Lung (tissue), 12 donors: ENCODE measurements around the gene OGG1. TPM values are rescaled to one million over a fixed set of nuclear protein-coding genes. Genes with fewer than 3 reads are reported as not detected.

Source experiments
- ATAC-seq: fragments of 200-7000 bp; cut with Tn5 transposase; one replicate; pipeline ENCODE4 v1.9.1; 2020; ENCODE audit warnings: moderate number of reproducible peaks; ENCODE audit not compliant: insufficient read depth, low FRiP score
- DNase-seq, 3 donors: peaks; one replicate each; pipeline ENCODE4 v3.0.0-alpha.2; 2013 to 2017
- H3K27ac ChIP-seq, 2 donors: one replicate each; pipeline ENCODE4 v1.5.1; 2013; ENCODE audit warnings: mild to moderate bottlenecking in 2 of 2, moderate library complexity in 2 of 2, control low read depth in 1 of 2, inconsistent platforms in 1 of 2, low read depth in 1 of 2, low read length in 1 of 2
- H3K27me3 ChIP-seq, 3 donors: one replicate each; pipeline ENCODE4 v1.5.1; 2013; ENCODE audit warnings: low read length in 2 of 3; ENCODE audit not compliant: control insufficient read depth in 3 of 3, insufficient read depth in 3 of 3
- H3K36me3 ChIP-seq, 4 donors: one replicate each; pipeline ENCODE4 v1.5.1; 2013; ENCODE audit warnings: low read length in 4 of 4, mild to moderate bottlenecking in 1 of 4, moderate library complexity in 1 of 4; ENCODE audit not compliant: control insufficient read depth in 4 of 4, insufficient read depth in 4 of 4
- H3K4me1 ChIP-seq, 5 donors: one replicate each; pipeline ENCODE4 v1.5.1; 2013; ENCODE audit warnings: low read length in 5 of 5, mild to moderate bottlenecking in 2 of 5, moderate library complexity in 1 of 5; ENCODE audit not compliant: control insufficient read depth in 5 of 5, insufficient read depth in 5 of 5
- H3K4me3 ChIP-seq: one replicate; pipeline ENCODE4 v1.5.1; 2013; ENCODE audit warnings: mild to moderate bottlenecking, control low read depth, moderate library complexity
- H3K9ac ChIP-seq, 2 donors: one replicate each; pipeline ENCODE4 v1.5.1; 2013; ENCODE audit warnings: low read length in 2 of 2, control low read depth in 1 of 2; ENCODE audit not compliant: insufficient read depth in 1 of 2
- H3K9me3 ChIP-seq, 4 donors: one replicate each; pipeline ENCODE4 v1.5.1; 2013; ENCODE audit warnings: low read length in 3 of 4, mild to moderate bottlenecking in 1 of 4, moderate library complexity in 1 of 4; ENCODE audit not compliant: control insufficient read depth in 4 of 4, insufficient read depth in 3 of 4
- WGBS, 2 donors: extraction: QIAGEN DNeasy Blood & Tissue Kit; methylation state at CpG; one replicate each; pipeline ENCODE4 v1.1.7; 2013; 5-methylcytosine and 5-hydroxymethylcytosine counted together
- polyA plus RNA-seq, 2 donors: library from polyadenylated mRNA; stranded (reverse); fragments of 200-250 nt; gene quantifications; one replicate each; pipeline ENCODE4 v1.2.1, GENCODE V29; 2013
- total RNA-seq, 2 donors: library from RNA; depleted of rRNA in 1 of 2; stranded (reverse); fragments of >200 nt in 1 of 2; gene quantifications; one replicate each; pipeline ENCODE4 v1.2.1, GENCODE V29; 2014 to 2021
- TF ChIP-seq, protein P1 (sequence below): IDR thresholded peaks from 2 replicates; pipeline ENCODE4 v1.5.1; 2012; ENCODE audit warnings: mild to moderate bottlenecking; ENCODE audit errors: control extremely low read depth, extremely low read depth
- donor health status: control.
- donor health status: control.
- donor health status: Bipolar disorder and iron deficiency.
- donor health status: healthy.
- donor health status: DM: yes; HTN: yes; CAD: no.

OGG1 gene
- total and polyA plus RNA-seq, 4 donors, result 13.2 to 31.2 (median 23.3) TPM

DNA sequence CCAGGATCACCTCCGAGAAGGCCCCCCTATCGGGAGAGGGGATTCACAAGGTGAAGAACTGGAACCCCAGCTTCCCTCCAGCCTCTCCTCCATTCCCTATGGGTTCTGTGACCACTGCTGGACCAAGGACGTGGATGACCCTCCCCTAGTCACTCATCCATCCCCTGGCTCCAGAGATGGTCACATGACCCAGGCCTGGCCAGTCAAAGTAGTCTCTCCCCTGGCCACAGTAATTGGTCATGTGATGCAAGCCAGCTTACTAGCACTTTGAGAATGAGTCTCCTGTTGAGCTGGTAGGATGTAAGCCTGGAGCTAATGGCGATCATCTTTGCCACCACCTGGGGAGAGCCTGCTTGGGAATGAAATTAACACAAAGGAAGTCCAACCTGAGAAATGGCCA lies 16.1 kb downstream of the OGG1 start:
- TF ChIP-seq, protein P1, sequence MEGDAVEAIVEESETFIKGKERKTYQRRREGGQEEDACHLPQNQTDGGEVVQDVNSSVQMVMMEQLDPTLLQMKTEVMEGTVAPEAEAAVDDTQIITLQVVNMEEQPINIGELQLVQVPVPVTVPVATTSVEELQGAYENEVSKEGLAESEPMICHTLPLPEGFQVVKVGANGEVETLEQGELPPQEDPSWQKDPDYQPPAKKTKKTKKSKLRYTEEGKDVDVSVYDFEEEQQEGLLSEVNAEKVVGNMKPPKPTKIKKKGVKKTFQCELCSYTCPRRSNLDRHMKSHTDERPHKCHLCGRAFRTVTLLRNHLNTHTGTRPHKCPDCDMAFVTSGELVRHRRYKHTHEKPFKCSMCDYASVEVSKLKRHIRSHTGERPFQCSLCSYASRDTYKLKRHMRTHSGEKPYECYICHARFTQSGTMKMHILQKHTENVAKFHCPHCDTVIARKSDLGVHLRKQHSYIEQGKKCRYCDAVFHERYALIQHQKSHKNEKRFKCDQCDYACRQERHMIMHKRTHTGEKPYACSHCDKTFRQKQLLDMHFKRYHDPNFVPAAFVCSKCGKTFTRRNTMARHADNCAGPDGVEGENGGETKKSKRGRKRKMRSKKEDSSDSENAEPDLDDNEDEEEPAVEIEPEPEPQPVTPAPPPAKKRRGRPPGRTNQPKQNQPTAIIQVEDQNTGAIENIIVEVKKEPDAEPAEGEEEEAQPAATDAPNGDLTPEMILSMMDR, result no peak
- ATAC-seq (no peak), DNase-seq (no peak)
- H3K9ac ChIP-seq, result no peak overlapping the region
- WGBS, 2 donors, result 93 to 94% methylated on average over 4 of the region's 4 CpGs
- no peak overlapping the region for H3K27ac ChIP-seq
- H3K4me3 ChIP-seq, result no peak overlapping the region
- H3K9me3 ChIP-seq, result no peaks in the 10 kb centered on the region
- peaks cover 0 to 14% (median 12%) of the 10 kb centered on the region in 4 donors for H3K36me3 ChIP-seq
- H3K27me3 ChIP-seq, result no peaks in the 10 kb centered on the region
- peaks cover 0 to 28% (median 5%) of the 10 kb centered on the region in 5 donors for H3K4me1 ChIP-seq

DNA sequence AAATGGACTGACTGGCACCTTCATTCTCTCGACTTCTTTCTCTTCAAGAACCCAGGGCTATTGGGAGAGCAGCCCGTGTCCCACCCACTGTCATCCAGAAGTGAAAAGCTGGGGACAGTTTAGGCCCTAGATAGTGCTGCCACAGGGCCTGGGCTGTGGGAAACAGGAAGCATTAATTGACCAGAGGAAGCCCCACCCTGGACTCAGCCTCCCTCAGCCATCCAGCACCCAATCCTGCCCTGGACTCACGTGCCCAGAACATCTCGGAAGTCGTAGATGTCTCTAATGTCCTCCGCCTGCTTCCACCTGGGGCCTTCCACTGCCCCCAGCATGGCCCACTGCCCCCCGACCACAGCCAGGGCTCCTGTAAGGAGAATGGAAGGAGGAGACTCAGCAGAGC lies 17.7 kb downstream of the OGG1 start:
- H3K4me1 ChIP-seq, result peaks cover 0 to 31% (median 5%) of the 10 kb centered on the region in 5 donors
- peaks cover 0 to 11% (median 11%) of the 10 kb centered on the region in 4 donors for H3K36me3 ChIP-seq
- no peaks in the 10 kb centered on the region for H3K27me3 ChIP-seq
- WGBS, 2 donors, result 51 to 53% methylated on average over 7 of the region's 7 CpGs
- DNase-seq, result no peak
- no peaks in the 10 kb centered on the region for H3K9me3 ChIP-seq
- no peak overlapping the region for H3K9ac ChIP-seq
- no peak overlapping the region for H3K4me3 ChIP-seq
- H3K27ac ChIP-seq, result peak overlapping the region in 1 of 2 donors; percentile 48
- TF ChIP-seq, protein P1, result no peak
- no peak for ATAC-seq

DNA sequence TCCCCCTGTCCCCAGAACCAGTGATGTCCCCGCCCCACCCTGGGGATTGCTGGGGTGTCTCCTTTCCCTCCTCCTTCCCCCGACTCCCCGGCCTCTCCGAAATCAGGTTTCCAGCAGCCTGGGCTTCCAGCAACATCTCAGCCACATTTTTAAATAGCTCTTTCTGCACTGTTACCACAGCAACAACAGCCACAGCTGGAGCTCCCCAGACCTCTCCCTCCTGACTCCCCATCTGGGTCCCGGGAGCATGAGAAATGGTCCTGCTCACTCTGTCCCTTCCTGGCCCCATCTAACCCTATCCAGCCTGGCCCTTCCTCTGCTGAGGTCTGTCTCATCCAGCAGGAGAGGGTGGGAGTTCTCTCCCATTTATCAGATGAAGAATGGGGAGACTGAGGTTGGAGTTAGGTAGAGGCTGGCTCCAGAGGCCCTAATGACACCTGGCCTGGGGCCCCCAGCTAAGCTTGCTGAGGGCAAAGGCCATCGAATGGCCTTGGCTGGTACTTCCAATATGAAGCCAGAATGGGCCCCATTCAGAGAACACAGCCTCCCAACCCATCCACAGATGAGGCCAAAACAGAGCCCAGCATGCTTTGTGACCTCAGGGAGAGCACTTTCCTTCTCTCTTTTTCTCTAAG lies 18.5 kb downstream of the OGG1 start:
- H3K36me3 ChIP-seq, result peaks cover 0 to 11% (median 6%) of the 10 kb centered on the region in 4 donors
- H3K4me1 ChIP-seq, result peaks cover 0 to 31% (median 5%) of the 10 kb centered on the region in 5 donors
- 74 to 86% methylated on average over 6 of the region's 6 CpGs for WGBS, 2 donors
- H3K27me3 ChIP-seq, result no peaks in the 10 kb centered on the region
- peak overlapping the region in 1 of 2 donors; percentile 35 for H3K27ac ChIP-seq
- no peak for DNase-seq
- TF ChIP-seq, protein P1, result no peak
- no peak overlapping the region for H3K9ac ChIP-seq
- H3K4me3 ChIP-seq, result no peak overlapping the region
- ATAC-seq, result no peak
- no peaks in the 10 kb centered on the region for H3K9me3 ChIP-seq
